NCI-H2227 (cell line): ENCODE data around the gene OR9G4.

Experiments
- DNase-seq: peaks from one replicate; lab custom pipeline; 2025; ENCODE audit not compliant: unreplicated experiment; lab: John Stamatoyannopoulos, UW

The OR9G4 gene

GRCh38 chr11:56748597-56748996, at the start of gene OR9G4:
TSS of gene OR9G4 (minus strand) at chr11:56748697. CDS start at chr11:56743766, 4,931 bp downstream.
- no peak for DNase-seq

- peak; percentile 40 for DNase-seq
These were observed 35.0 kb upstream of the OR9G4 start for GRCh38 chr11:56783448-56784041.

GRCh38 chr11:56782167-56782847, 33.8 kb upstream of the OR9G4 start:
- DNase-seq, result no peak

GRCh38 chr11:56776809-56777208, 28.3 kb upstream of the OR9G4 start:
- DNase-seq, result no peak

- DNase-seq, result no peak
These were observed 16.5 kb upstream of the OR9G4 start for GRCh38 chr11:56764976-56765375.

- DNase-seq, result no peak
These were observed 3.0 kb upstream of the OR9G4 start for GRCh38 chr11:56751480-56751879.

- no peak for DNase-seq
These were observed 1.7 kb upstream of the OR9G4 start for GRCh38 chr11:56750190-56750589.

GRCh38 chr11:56740886-56741285, 7.6 kb downstream of the OR9G4 start:
- no peak for DNase-seq

- no peak for DNase-seq
These were observed 8.4 kb downstream of the OR9G4 start for GRCh38 chr11:56740107-56740506.

GRCh38 chr11:56720513-56720912, 28.0 kb downstream of the OR9G4 start:
- no peak for DNase-seq

- no peak for DNase-seq
These were observed 32.1 kb downstream of the OR9G4 start for GRCh38 chr11:56716379-56716854.

GRCh38 chr11:56714206-56714605, 34.3 kb downstream of the OR9G4 start:
- DNase-seq, result no peak

- DNase-seq, result no peak
These were observed 42.0 kb downstream of the OR9G4 start for GRCh38 chr11:56706486-56706885.

GRCh38 chr11:56705784-56706396, 42.6 kb downstream of the OR9G4 start:
- DNase-seq, result no peak

- no peak for DNase-seq
These were observed 47.5 kb downstream of the OR9G4 start for GRCh38 chr11:56700914-56701485.

GRCh38 chr11:56700242-56700913, 48.1 kb downstream of the OR9G4 start:
- DNase-seq, result no peak

GRCh38 chr11:56698795-56699194, 49.7 kb downstream of the OR9G4 start, which contains the start of gene OR9G1:
TSS of gene OR9G1 (plus strand) at chr11:56699095. CDS start at chr11:56700388, 1,293 bp downstream.
- DNase-seq, result no peak

GRCh38 chr11:56693428-56693827, 55.1 kb downstream of the OR9G4 start:
- DNase-seq, result no peak
